GM21786 (cell line): ENCODE measurements around the gene GJD3.

Experiments used
- ATAC-seq: cut with Tn5 transposase; IDR thresholded peaks from one replicate; pipeline ENCODE4 v1.9.1; 2021; ENCODE audit not compliant: unreplicated experiment

The GJD3 gene

GRCh38 chr17:40325156-40326013, 39.2 kb downstream of the GJD3 start:
- ATAC-seq: no peak

GRCh38 chr17:40323391-40324381, 40.9 kb downstream of the GJD3 start:
- no peak for ATAC-seq

- no peak for ATAC-seq
These were observed 41.9 kb downstream of the GJD3 start for GRCh38 chr17:40322358-40323315.

- no peak for ATAC-seq
These were observed 42.6 kb downstream of the GJD3 start for GRCh38 chr17:40321961-40322357.

GRCh38 chr17:40321524-40321929, 43.0 kb downstream of the GJD3 start:
- ATAC-seq: no peak

- ATAC-seq: no peak
These were observed 43.6 kb downstream of the GJD3 start for GRCh38 chr17:40320756-40321523.

- no peak for ATAC-seq
These were observed 44.6 kb downstream of the GJD3 start for GRCh38 chr17:40319651-40320540.

GRCh38 chr17:40318830-40319391, 45.6 kb downstream of the GJD3 start:
- no peak for ATAC-seq

- ATAC-seq: peak; percentile 51
These were observed 46.4 kb downstream of the GJD3 start for GRCh38 chr17:40317880-40318829.

- ATAC-seq: no peak
These were observed 47.1 kb downstream of the GJD3 start for GRCh38 chr17:40317345-40317873.

- no peak for ATAC-seq
These were observed 47.8 kb downstream of the GJD3 start for GRCh38 chr17:40316571-40317344.

GRCh38 chr17:40315678-40316570, 48.6 kb downstream of the GJD3 start:
- no peak for ATAC-seq

- no peak for ATAC-seq
These were observed 49.3 kb downstream of the GJD3 start for GRCh38 chr17:40315206-40315605.

GRCh38 chr17:40314584-40314956, 50.0 kb downstream of the GJD3 start:
- ATAC-seq: no peak
